HG03097 (cell line): Measurements from ENCODE around the gene PPP3CB.

Experiments
- ATAC-seq: cut with Tn5 transposase; IDR thresholded peaks from one replicate; pipeline ENCODE4 v1.9.1; 2021; ENCODE audit not compliant: unreplicated experiment, low FRiP score

Gene PPP3CB

DNA sequence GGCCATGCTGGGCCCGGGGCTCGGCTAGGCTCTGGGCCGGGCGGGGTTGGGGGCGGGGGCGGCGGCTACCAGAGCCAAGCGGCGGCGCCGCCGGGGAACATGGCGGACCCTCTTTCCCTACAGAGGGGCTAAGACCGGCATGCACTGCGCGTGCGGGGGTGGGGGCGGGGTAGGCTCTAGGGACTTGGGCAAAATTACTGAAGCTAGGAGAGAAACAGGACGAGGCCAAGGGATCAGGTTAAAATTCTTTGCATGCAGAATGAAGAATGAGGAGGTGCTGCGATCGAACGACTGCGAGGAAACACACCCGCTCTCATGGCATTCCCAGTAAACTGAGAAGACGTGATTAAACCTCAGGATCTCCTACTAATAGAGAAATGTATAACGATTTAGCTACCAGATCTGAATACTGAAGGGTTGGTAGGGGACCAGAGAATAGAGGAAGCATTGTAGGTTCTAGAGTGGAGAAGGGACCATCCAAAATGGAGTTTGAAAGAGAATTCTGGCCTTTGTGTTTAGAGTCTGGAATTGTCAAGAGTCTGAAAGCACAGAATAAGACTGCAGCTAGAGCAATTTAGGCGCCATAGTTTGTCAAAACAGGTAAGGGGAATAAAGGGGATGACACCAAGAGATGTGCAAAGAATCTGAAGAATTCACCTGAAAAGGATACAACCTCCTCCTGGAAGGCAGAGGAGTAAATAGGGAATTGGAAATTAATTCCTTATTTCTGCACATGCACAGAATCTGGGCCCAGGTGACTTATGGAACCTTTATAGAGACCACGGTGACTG lies at the start of gene PPP3CB:
Gene PPP3CB (minus strand): TSS at position 141 of the 791 bp plus-strand sequence. CDS start 135 bp downstream, at position 6.
- peak; percentile 63 for ATAC-seq

- ATAC-seq, result no peak
Observed at GRCh38 chr10:73545357-73545756, 49.5 kb upstream of the PPP3CB start.

- no peak for ATAC-seq
Observed at GRCh38 chr10:73537709-73538108, 41.9 kb upstream of the PPP3CB start.

DNA sequence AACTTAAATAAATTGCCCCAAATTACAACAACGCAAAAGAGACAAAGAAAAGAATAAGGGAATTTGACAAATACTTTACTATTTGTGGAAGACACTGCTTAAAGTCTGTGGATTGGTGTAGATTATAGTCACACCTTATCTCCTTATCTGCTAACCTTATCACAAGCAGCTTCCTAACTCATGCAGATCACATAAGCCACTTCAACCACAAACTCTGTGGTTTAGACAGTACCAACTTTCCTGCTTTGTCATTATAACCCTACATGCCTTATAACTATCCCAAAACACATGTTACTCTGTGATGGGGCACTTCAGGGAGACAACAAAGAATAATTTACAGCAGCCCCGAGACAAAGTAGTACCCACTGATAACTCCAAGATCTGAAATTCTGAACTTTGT lies 41.5 kb upstream of the PPP3CB start:
- no peak for ATAC-seq

- no peak for ATAC-seq
Observed at GRCh38 chr10:73534857-73535256, 39.0 kb upstream of the PPP3CB start.

GRCh38 chr10:73529089-73529832 lies 33.4 kb upstream of the PPP3CB start:
- no peak for ATAC-seq

DNA sequence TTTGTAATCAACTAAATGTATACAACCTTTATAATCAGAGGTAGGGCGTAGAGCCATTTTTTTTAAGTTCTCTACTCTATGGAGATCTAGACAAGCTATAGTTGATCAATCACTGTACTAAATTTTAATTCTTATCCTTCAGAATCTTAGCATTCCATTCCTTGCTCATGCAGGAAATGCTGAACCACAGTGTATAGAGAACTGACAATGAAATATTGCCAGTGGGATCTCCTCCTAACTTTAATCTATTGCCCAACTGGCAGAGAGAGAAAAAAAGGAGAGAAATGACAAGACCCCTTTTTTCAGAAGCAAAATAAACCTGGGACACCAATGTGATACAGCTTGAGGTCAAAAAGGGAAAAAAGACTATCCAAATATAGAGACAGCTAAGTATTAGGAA lies 26.4 kb upstream of the PPP3CB start:
- ATAC-seq, result no peak

- ATAC-seq, result no peak
Observed at GRCh38 chr10:73519336-73519735, 23.5 kb upstream of the PPP3CB start.

DNA sequence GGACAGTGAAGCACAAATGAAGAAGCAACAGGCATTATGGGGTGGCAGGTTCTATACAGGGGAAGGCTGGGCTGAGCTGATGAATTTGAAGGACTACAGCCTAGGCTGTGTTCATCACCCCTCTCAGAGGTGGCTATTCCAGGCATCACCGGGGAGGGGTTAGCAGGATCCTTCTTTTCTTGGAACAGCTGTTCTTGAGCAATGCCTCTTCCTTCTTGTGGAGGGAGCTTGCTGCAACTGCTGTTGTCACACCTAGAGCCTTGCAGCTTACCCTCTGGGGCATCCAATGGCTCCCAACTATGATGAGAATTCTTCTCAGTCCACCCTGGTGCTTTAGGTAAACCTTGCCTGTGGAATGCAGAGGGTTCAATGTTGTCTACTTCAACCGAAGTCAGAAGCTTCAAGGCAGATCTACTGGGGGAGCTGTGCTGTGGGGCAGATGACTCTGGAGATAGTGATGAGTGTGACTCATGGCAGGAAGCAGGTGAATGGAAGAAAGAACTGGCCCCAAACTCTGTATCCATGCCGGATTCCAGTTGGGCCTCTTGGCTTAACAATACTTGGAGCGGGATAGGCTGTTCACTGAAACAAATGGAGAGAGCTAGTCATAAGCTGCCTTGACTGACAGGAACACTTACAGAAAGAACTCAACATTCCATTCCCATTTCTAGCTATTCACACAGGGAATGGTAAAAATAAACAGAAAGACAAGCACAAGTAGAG lies 21.5 kb upstream of the PPP3CB start:
- ATAC-seq, result no peak

- ATAC-seq, result no peak
Observed at GRCh38 chr10:73512207-73512743, 16.5 kb upstream of the PPP3CB start.

GRCh38 chr10:73509695-73510094 lies 13.9 kb upstream of the PPP3CB start:
- ATAC-seq, result no peak

- no peak for ATAC-seq
Observed at GRCh38 chr10:73506491-73506890, 10.7 kb upstream of the PPP3CB start.

GRCh38 chr10:73506074-73506473 lies 10.2 kb upstream of the PPP3CB start:
- ATAC-seq, result no peak

- ATAC-seq, result no peak
Observed at GRCh38 chr10:73503037-73503436, 7.2 kb upstream of the PPP3CB start.

DNA sequence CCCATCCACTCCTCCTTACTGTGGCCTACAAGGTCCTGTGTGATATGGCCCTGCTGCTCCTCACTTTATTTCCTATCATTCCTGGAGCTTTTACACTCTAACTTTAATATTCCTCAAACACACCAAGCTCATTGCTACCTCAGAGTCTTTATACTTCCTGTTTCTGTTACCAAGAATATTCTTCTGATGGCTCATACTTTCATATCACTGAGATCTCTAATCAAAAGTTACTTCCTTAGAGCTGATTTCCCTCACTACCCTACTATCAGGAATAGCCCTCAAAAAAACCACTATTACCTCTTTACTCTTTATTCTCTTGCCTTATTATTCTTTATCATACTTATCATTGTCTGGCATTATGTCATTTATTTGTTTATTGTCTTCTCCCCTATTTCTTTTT lies 5.8 kb upstream of the PPP3CB start:
- no peak for ATAC-seq

- ATAC-seq, result no peak
Observed at GRCh38 chr10:73497623-73498022, 1.8 kb upstream of the PPP3CB start.

DNA sequence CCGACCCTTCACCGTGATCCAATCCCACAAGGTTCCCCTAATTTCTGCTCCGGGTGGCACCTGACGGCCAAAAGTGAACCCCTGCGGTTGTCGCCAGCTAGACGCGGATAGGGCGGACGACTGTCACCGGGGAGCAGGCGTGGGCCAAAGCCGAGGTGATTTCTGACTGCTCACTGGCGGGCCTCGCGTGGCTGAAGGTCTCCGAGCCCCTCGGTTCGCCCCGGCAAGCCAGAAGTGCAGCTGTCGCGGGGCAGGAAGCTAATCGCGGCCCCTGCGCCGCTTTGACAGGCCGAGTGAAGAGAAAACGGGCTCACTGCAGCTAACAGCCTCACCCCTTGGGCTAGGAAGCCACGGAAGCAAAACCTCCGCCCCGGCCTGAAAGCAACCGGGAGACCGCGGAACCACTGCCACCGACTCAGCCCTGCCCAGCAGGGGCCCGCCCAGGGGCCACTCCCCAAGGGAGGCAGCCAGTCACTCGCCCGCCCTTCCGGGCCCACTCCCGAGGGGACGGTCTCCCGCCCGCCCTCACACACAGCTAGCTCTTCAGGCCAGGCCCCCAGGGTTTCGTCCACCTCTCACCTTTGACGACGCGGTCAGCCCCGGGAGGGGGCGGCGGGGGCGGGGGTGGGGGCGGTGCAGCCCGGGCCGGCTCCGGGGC lies 469 bp downstream of the PPP3CB start:
- ATAC-seq, result peak; percentile 89

DNA sequence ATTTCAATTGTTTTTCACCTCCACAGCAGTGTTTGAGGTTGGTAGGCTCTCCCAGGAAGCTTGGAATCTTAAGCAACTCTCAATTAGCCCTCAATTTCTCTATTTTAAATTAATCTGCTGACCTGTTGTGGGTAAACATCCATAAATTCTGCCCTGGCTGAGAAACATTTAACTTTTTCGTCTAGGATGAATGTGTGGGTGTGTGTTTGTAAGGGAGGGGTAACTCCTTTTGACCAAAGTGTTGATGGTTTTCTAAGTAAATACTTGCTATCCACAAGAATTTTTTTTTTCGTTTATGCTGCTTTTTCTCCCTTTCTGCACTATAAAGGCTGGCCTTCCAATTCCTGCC lies 973 bp downstream of the PPP3CB start:
- no peak for ATAC-seq

GRCh38 chr10:73494213-73494612 lies 1.6 kb downstream of the PPP3CB start:
- ATAC-seq, result no peak

GRCh38 chr10:73493781-73494180 lies 2.0 kb downstream of the PPP3CB start:
- no peak for ATAC-seq

DNA sequence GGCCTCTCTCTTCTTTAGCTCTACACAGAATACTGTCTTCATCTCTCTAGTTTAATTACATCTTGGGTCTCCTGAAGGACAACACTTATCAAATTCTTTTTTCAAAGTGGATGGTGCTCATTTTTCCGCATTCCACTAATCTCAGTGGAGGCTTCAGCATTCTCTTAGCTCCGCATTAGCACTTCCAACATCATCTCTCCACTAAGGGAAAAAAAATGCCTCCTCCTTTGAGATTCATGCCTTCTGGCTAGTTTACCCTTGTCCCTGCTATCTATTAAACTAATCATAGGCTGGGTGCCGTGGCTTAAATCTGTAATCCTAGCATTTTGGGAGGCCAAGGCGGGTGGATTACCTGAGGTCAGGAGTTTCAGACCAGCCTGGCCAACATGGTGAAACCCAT lies 9.2 kb downstream of the PPP3CB start:
- ATAC-seq, result no peak
